Measurements from ENCODE around the gene WEE1.
A peak's percentile ranks its signal among the peaks of the same experiment; 100 is the strongest.
"Not testable (repeated sequence)": the region's sequence is repeated elsewhere in the genome, so short reads cannot be mapped to it uniquely, and the experiment has no call there.

The WEE1 gene

GRCh38 chr11:9600644-9601036, 27.2 kb downstream of the WEE1 start:
- no peak for DNase-seq

GRCh38 chr11:9601037-9601875, 27.8 kb downstream of the WEE1 start:
- DNase-seq = peak; percentile 63

- no peak for DNase-seq
Observed at GRCh38 chr11:9601876-9602199, 28.4 kb downstream of the WEE1 start.

- DNase-seq = not testable (repeated sequence)
Observed at GRCh38 chr11:9603214-9603613, 29.7 kb downstream of the WEE1 start.

GRCh38 chr11:9604134-9604533, 30.7 kb downstream of the WEE1 start:
- DNase-seq = no peak

- DNase-seq = no peak
Observed at GRCh38 chr11:9605742-9606141, 32.3 kb downstream of the WEE1 start.

- DNase-seq = no peak
Observed at GRCh38 chr11:9606809-9607510, 33.5 kb downstream of the WEE1 start.

- DNase-seq = no peak
Observed at GRCh38 chr11:9607511-9607899, 34.0 kb downstream of the WEE1 start.

- no peak for DNase-seq
Observed at GRCh38 chr11:9609002-9609759, 35.7 kb downstream of the WEE1 start.

- DNase-seq = no peak
Observed at GRCh38 chr11:9609841-9610240, 36.4 kb downstream of the WEE1 start.

- DNase-seq = peak; percentile 95
Observed at GRCh38 chr11:9613118-9613829, 39.8 kb downstream of the WEE1 start.

- DNase-seq = peak; percentile 88
Observed at GRCh38 chr11:9613830-9614762, 40.6 kb downstream of the WEE1 start.

GRCh38 chr11:9615031-9615451, 41.6 kb downstream of the WEE1 start:
- no peak for DNase-seq

- no peak for DNase-seq
Observed at GRCh38 chr11:9616042-9616675, 42.7 kb downstream of the WEE1 start.

GRCh38 chr11:9616858-9617257, 43.4 kb downstream of the WEE1 start:
- DNase-seq = no peak

- no peak for DNase-seq
Observed at GRCh38 chr11:9617940-9618339, 44.5 kb downstream of the WEE1 start.

GRCh38 chr11:9619004-9619403, 45.5 kb downstream of the WEE1 start:
- no peak for DNase-seq

- no peak for DNase-seq
Observed at GRCh38 chr11:9619971-9620370, 46.5 kb downstream of the WEE1 start.

- DNase-seq = not testable (repeated sequence)
Observed at GRCh38 chr11:9622353-9622752, 48.9 kb downstream of the WEE1 start.

GRCh38 chr11:9623053-9623452, 49.6 kb downstream of the WEE1 start:
- DNase-seq = not testable (repeated sequence)

- no peak for DNase-seq
Observed at GRCh38 chr11:9624448-9624847, 51.0 kb downstream of the WEE1 start.
